H7 (cell line): ENCODE results near the gene ADAMTS9. TPM values are rescaled to one million over a fixed set of nuclear protein-coding genes. Genes with fewer than 3 reads are reported as not detected.

Experiments
- DNase-seq: peaks from one replicate; pipeline ENCODE4 v3.0.0; 2012
- H3K27me3 ChIP-seq: 2 replicates; pipeline ENCODE4 v1.6.0; 2011; ENCODE audit warnings: mild to moderate bottlenecking, low read length; ENCODE audit not compliant: control insufficient read depth, insufficient read depth
- H3K36me3 ChIP-seq: replicated peaks from 2 replicates; pipeline ENCODE4 v1.5.1; 2011; ENCODE audit warnings: low read length; ENCODE audit not compliant: control insufficient read depth, insufficient read depth
- H3K4me3 ChIP-seq: 2 replicates; pipeline ENCODE4 v1.5.1; 2011; ENCODE audit warnings: low read depth, mild to moderate bottlenecking, control low read depth, low read length, moderate library complexity; ENCODE audit not compliant: insufficient read depth
- total RNA-seq: library from RNA; depleted of rRNA; stranded (reverse); fragments of >200 nt; shearing (Covaris generic); gene quantifications from 2 replicates; pipeline ENCODE4 v1.2.3, GENCODE V29; 2014

ADAMTS9 gene
- total RNA-seq, 1 experiment from 2014 or later = 4.9 TPM

DNA sequence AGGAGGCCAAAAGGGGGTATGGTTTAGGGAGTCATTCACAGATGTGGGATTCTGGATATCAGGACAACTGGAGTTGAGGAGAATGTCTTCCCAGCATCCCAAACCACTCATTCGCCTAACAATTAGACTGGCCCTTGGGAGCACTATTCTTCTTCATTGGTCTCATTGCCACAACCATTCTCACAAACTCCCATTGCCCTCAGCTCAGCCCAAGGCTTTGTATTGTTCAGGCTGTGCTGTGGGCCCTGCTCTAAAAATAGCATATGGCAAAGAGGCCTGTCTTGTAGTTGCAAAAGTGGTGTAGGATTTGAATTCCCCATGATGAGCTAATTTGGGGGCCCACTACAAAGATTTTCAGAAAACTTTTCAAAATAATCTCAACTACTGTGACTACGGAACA is 6.3 kb upstream of the ADAMTS9 start:
- Histone ChIP-seq H3K27me3 (peaks cover 12% of the 10 kb centered on the region; the same call in 1 of the 2 replicates), H3K4me3 (no peak overlapping the region), H3K36me3 (no peaks in the 10 kb centered on the region)
- DNase-seq = peak; percentile 32

DNA sequence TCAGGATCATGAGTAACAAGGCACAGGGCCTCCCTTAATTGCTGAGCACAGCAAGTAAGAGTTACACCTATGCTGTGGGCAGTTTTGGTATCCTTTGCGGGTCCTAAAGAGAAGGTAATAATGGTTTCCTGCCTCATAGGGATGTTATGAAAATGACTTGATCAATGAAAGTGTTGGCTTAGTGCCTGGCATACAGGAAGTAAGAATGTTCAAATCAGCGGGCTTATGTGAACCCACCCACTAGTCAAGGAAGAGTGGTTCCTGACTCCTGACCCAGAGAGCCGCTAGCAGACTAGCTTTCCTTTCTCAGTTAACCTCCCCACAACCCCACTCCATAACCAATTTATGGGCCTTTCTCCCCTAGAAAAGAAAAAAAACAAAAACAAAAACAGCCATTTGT is 5.2 kb upstream of the ADAMTS9 start:
- H3K36me3 ChIP-seq = no peaks in the 10 kb centered on the region
- no peak overlapping the region for H3K4me3 ChIP-seq
- H3K27me3 ChIP-seq = peaks cover 22% of the 10 kb centered on the region; the same call in 1 of the 2 replicates
- DNase-seq = no peak

DNA sequence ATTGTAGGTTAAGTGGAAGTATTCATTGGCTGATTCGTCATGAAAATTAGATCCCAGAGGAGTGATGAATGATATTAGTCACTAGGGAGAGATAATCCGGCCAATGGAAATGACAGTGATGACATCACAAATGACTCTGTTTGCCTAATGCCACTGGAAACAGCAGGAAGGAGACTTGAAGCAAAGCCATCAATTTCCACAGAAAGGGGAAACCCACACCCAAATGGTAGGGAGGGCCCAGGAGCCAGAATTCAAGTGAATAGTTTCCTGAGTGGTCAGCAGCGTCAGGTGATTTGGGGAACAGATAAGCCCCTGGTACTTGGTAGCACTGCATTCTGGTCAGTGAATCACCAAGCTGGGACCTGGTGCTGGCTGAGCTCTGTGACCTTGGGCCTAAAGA is 3.3 kb upstream of the ADAMTS9 start:
- no peak for DNase-seq
- H3K36me3 ChIP-seq = no peaks in the 10 kb centered on the region
- H3K4me3 ChIP-seq = no peak overlapping the region
- peaks cover 40% of the 10 kb centered on the region for H3K27me3 ChIP-seq

DNA sequence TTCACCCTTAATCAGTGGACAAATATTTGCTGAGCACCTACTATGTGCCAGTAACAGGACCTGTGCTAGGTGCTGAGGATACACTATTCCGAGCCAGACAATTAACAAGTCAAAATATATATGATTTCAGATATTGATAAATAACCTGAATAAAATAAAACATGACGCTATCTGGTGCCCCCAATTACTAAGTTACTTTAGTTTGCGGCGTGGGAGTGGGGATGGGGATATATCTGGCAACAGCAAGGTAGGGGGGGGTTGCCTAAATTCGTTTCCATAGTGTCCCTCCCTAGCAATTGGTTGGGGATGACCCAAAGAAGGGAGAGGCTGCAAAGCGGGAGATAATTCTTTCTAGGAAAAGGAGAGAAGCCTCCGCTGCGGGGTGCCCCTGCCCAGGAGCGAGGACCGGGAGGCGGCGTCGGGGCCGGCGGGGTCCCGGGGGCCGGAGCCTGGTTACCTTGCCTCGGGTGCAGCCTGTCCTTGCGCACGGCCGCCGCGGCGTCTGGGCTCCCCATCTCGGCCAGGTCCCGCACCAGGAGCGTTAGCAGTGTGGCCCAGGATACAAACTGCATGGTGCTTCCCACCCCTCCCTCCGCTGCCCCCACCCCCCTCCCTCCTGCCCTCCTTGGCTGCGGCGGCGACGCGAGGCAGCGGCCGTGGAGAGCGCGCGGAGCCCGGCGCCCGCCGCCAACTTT is 567 bp downstream of the ADAMTS9 start:
- H3K27me3 ChIP-seq = peaks cover 73% of the 10 kb centered on the region
- DNase-seq = peak; percentile 81
- peak overlapping the region; percentile 78 for H3K4me3 ChIP-seq
- no peaks in the 10 kb centered on the region for H3K36me3 ChIP-seq

DNA sequence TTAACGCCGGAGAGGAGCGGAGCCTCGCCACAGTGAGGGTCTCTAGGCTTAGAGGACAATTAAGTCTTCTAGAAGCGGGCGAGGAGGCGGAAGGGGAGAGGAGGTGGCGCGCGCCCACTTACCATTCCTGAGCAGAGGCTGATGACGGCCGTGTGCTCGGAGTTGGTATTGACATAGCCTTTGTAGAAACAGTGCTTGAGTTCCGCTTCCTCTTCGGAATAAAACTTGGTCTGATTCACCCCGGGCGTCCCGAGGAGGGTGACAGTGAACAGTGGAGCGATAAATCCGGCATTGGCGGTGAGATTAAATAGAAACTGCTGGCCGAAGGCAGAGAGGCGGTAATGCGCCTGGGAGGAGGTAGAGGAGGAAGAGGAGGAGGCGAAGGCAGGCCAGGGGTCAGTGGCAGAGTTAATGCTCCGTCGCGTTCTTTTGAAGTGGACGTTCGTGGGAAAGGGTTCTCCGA is 1.3 kb downstream of the ADAMTS9 start:
- H3K27me3 ChIP-seq = peaks cover 77% of the 10 kb centered on the region

DNA sequence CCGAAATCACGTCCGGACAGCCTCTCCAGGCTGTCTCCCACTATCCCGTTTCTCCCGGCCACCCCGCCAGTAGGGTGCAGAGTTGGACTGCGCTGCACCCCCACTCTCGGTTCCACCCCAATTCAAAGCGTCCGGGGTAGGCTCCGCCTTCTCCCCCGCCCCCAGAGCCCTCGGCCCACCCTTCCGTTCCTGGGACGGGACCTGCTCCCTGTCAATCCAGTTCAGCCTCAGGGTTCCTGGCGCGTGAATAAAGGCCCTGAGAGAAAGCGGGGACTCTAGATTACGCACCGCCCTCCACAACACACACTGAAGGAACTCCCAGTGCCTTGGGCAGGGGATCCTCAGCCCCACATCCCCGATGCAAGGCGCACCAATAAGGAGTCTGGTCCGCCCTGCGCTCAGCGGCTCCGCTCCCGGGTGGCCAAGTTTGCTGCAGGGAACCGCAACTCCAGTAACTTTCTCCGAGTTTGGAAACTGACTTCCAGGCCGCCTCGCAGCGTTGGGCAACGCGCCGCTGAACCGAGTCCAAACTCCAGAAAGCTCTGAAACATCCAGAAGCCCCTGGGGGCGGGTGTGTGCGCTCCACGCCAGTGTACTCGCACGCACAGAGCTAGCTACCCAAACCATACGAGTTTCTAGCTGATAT is 1.9 kb downstream of the ADAMTS9 start:
- Histone ChIP-seq H3K27me3 (peaks cover 77% of the 10 kb centered on the region), H3K4me3 (peak overlapping the region; percentile 78), H3K36me3 (no peaks in the 10 kb centered on the region)
- DNase-seq = peak; percentile 89

More for the DNA sequence above, 1.3 kb downstream of the ADAMTS9 start:
- peak; percentile 54 for DNase-seq
- Histone ChIP-seq H3K4me3 (peak overlapping the region; percentile 78), H3K36me3 (no peaks in the 10 kb centered on the region)

DNA sequence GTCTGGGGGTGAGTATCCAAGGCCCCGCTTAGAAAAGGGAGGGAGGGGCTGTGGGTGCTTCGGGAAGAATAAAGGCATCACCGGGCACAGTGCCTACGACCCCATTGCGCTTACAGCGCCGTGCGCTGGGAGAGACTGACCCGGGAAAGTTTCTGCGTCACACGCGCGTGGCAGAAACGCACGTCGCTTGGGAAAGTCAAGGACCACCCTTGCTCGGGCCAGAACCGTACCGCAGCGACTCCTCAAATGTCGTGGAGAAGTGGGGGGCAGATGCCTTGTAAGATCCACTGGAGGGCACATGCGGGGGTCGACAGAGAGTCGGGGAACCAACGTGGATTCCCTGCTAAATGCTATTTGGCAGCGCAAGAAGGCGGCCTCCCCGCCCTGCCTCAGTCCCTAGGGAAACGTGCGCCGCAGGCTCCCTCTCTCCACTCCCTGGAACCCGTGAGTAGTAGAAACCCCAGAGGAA is 2.4 kb downstream of the ADAMTS9 start:
- H3K36me3 ChIP-seq = no peaks in the 10 kb centered on the region
- H3K4me3 ChIP-seq = peak overlapping the region; percentile 78
- no peak for DNase-seq
- peaks cover 79% of the 10 kb centered on the region for H3K27me3 ChIP-seq

DNA sequence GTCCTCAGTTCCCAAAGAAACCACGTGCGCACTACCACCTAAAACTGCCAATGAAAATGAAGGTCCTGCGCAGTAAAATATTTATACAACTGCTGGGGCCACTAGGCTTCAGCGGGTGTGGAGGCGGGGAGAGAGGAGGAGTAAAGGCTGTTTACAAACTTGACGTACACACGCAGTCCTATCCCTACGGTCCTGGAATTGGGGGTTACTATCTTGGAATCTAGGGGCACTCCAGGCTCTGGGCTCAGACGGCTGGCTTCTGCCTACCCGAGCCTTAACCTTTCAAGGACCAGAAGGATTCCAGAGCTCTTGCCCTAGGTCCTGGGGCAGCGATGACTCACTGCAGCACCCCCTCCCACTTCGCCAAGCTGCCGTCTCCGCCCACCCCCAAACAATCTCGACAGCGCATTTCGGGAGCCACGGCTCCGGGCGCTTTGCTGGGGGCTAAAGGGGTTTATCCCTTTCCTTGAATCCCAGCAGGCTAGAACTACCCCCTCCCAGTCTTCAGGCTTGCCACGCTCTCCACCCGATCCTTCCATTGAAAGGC is 3.0 kb downstream of the ADAMTS9 start:
- Histone ChIP-seq H3K27me3 (peaks cover 76% of the 10 kb centered on the region), H3K4me3 (peak overlapping the region; percentile 78)
- peak; percentile 58 for DNase-seq

DNA sequence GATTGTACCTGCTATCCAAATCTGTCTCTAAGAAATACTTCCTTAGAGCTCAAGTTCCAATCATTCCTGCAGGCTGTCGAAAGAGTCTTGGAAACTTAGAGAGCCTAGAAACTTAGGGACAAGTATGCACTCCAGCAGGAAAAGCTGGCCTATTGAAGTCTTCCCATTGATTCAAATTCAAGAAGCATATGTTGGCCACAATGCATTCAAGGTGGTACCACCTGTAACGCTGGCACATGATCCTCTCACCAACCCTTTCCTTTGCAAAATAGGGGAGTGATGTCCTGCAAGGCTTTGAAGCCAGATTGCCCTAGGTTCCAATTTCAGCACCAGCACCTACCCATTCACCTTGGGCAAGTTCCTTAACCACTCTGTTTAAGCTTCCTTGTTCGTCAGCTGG is 6.0 kb downstream of the ADAMTS9 start:
- Histone ChIP-seq H3K36me3 (no peaks in the 10 kb centered on the region), H3K4me3 (no peak overlapping the region), H3K27me3 (peaks cover 51% of the 10 kb centered on the region)
- DNase-seq = no peak

More for the DNA sequence above, 3.0 kb downstream of the ADAMTS9 start:
- no peaks in the 10 kb centered on the region for H3K36me3 ChIP-seq

DNA sequence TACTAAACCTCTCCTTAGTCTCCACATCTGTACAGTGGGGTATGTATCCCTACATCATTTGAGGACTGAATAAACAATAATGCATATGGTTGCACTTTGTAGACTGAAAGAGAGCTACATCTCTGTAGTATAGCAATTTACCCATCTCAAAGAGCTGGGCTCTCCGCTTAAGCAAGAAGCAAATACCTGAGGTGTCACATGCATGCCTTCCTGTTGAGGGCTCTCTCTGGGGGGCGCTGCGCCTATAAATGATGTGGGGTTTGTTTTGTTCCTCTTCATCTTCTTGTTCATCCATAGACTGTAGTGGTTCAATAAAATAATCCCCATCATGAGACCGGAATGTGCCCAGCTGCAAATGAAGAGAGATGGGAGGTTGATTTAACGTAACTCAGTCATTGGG is 6.8 kb downstream of the ADAMTS9 start:
- Histone ChIP-seq H3K27me3 (peaks cover 43% of the 10 kb centered on the region), H3K36me3 (no peaks in the 10 kb centered on the region), H3K4me3 (no peak overlapping the region)
- no peak for DNase-seq

DNA sequence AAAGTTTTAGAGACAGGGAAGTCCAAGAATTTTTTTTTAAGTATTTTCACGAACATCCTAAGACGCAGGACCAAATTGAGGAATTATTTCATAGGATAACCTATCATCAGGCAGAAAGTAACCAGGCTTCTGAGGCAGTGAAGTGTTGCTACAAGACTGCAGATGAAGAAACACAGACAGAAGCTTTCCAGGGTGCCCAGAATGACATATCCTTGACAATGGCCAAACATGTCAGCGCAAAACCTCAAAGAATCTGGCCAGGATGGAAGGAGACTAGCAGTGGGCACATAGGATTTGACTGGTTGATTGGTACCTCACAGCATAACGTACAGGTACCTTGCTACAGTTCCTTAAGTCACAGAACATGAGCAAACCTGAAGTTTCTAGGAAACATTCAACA is 7.5 kb downstream of the ADAMTS9 start:
- DNase-seq = no peak
- Histone ChIP-seq H3K4me3 (no peak overlapping the region), H3K27me3 (peaks cover 39% of the 10 kb centered on the region), H3K36me3 (no peaks in the 10 kb centered on the region)

DNA sequence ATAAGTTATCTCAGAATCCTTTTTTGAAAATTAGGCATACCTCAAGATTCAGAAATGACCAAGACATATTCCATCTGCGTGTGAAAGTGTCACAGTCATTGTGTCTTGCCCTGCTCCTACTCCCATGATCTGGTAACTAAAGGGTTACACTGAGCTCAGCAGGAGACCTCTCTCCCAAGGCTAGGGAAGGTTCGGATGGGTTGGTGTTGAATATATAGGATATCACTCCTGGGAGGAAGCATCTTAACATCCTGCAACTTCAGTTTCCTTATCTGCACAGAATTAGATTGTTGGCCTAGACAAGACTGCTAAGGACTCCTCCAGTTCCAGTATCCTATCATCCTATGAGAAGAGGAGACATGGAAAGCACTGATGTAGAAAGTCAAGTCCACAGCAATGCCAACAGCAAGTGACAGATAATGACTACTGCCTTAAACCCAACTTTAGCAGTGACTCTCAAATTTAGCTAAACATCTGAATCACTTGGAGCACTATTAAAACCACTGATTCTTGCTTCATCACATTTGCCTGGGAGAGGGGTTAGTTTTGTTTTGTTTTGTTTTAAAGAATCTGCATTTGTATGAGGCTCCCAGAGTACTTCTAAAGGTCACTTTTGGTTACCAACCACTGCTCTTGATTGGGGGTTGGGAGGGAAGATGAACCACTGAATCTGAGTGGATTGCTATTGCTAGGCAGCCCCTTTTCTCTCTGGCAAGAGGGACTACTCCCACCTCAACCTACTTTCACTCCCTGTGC is 9.7 kb downstream of the ADAMTS9 start:
- no peak for DNase-seq
- H3K4me3 ChIP-seq = no peak overlapping the region
- peaks cover 17% of the 10 kb centered on the region; the same call in 1 of the 2 replicates for H3K27me3 ChIP-seq

DNA sequence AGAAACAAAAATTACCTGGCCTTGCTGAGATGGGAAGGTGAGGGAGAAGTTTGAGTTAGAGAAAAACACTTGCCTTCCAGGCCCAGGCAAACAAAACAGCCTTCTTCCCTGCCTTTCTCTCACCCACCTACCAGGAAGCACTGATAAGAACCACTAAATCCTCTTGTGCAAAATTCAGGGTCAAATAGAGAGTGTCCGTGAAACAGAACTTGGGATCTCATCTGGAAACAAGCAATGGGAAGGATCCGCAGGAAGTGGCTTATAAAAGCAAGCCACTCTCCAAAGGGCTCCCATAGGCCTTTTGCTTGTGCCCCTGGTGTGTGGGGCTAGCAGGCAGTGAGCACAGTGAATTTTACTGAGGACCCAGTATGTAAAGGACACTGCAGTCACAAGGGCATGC is 11.0 kb downstream of the ADAMTS9 start:
- no peak for DNase-seq
- Histone ChIP-seq H3K4me3 (no peak overlapping the region), H3K27me3 (peaks cover 8% of the 10 kb centered on the region; the same call in 1 of the 2 replicates), H3K36me3 (no peaks in the 10 kb centered on the region)

More for the DNA sequence above, 9.7 kb downstream of the ADAMTS9 start:
- H3K36me3 ChIP-seq = no peaks in the 10 kb centered on the region

DNA sequence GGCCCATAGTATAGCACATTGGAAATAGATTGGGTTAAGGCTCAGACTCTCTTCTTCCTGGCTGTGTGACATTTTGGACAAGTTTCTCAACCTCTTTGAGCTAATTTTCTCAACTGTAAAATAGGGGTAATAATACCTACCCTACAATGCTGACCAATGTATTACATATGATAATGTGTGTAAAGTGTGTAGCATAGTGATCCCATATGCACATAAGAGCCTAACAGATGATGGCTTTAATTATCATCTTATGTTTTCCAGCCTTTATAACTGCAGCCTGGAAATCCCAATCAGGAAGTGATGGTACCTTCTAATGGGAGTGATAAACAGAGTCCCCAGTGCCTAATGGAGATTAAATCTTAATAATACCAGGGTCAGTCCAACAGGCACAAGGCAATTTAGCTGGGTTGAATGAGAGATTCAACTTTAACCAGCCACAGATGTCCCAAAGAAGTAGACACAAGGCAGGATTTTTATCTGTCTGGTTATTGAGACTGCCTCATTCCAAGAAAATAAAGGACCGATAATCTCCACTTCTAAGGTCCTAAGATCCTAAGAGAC is 12.0 kb downstream of the ADAMTS9 start:
- no peak for DNase-seq
- H3K36me3 ChIP-seq = no peaks in the 10 kb centered on the region
- H3K27me3 ChIP-seq = peaks cover 5% of the 10 kb centered on the region; the same call in 1 of the 2 replicates
- no peak overlapping the region for H3K4me3 ChIP-seq
